H1 (cell line): ENCODE data around the gene RASSF3. TPM values are rescaled to one million over a fixed set of nuclear protein-coding genes. Genes with fewer than 3 reads are reported as not detected.

Source experiments
- CTCF ChIA-PET: fragments of 300-600 bp; sonication (Branson Sonifier 250); formaldehyde crosslinking; loops from one replicate; lab custom pipeline; 2021; ENCODE audit not compliant: partially characterized antibody; lab: Charles Lee
- POLR2A ChIA-PET: fragments of 300-600 bp; sonication (Branson Sonifier 250); formaldehyde crosslinking; loops from one replicate; lab custom pipeline; 2021; ENCODE audit warnings: inconsistent platforms; ENCODE audit not compliant: partially characterized antibody; lab: Charles Lee
- DNase-seq, 2 experiments: peaks; one replicate each; pipeline versions ENCODE4 v3.0.0 to v3.0.0-alpha.2; 2010 to 2022; ENCODE audit warnings: low spot score in 2 of 2, low read depth in 1 of 2, mixed read lengths in 1 of 2
- FAIRE-seq: peaks from 2 replicates; lab custom pipeline; 2011; peaks lifted over from hg19 to GRCh38; lab: Jason Lieb, UNC
- H2AFZ ChIP-seq: 2 replicates; pipeline ENCODE4 v1.8.1; 2012; ENCODE audit warnings: low read length, inconsistent platforms
- H2AK5ac ChIP-seq: 2 replicates; pipeline ENCODE4 v1.6.1; 2013; ENCODE audit warnings: low read depth, low read length
- H2BK120ac ChIP-seq: replicated peaks from 2 replicates; pipeline ENCODE3; 2013; ENCODE audit warnings: low read depth, low read length, inconsistent platforms
- H2BK12ac ChIP-seq: 2 replicates; pipeline ENCODE4 v1.6.1; 2013; ENCODE audit warnings: low read depth, low read length
- H2BK15ac ChIP-seq: 2 replicates; pipeline ENCODE4 v1.6.1; 2013; ENCODE audit warnings: low read length
- H2BK20ac ChIP-seq: 2 replicates; pipeline ENCODE4 v1.6.1; 2013; ENCODE audit warnings: low read length
- H2BK5ac ChIP-seq: 2 replicates; pipeline ENCODE4 v1.6.1; 2013; ENCODE audit warnings: low read depth, low read length
- H3K14ac ChIP-seq: 2 replicates; pipeline ENCODE4 v1.6.1; 2013; ENCODE audit warnings: inconsistent platforms; ENCODE audit not compliant: insufficient read length
- H3K18ac ChIP-seq: 2 replicates; pipeline ENCODE4 v1.6.1; 2013; ENCODE audit warnings: low read length; ENCODE audit errors: extremely low read depth
- H3K23ac ChIP-seq: 2 replicates; pipeline ENCODE4 v1.6.1; 2013; ENCODE audit warnings: inconsistent platforms; ENCODE audit not compliant: insufficient read length
- H3K23me2 ChIP-seq: 2 replicates; pipeline ENCODE4 v1.6.1; 2013; ENCODE audit warnings: low read depth, low read length
- H3K27ac ChIP-seq: 2 replicates; pipeline ENCODE4 v1.6.1; 2011; ENCODE audit warnings: low read depth, low read length, inconsistent platforms
- H3K27me3 ChIP-seq, 4 experiments: replicated peaks in 1 of 4; 1 replicate in 1 of 4; 2 replicates in 3 of 4; pipeline versions ENCODE4 v1.6.1 to v1.8.1; 2011 to 2013; ENCODE audit warnings: low read length in 3 of 4, mild to moderate bottlenecking in 3 of 4, inconsistent platforms in 2 of 4, mixed read lengths in 2 of 4, moderate library complexity in 1 of 4; ENCODE audit not compliant: control insufficient read depth in 3 of 4, insufficient read depth in 3 of 4; ENCODE audit errors: extremely low read depth in 1 of 4
- H3K36me3 ChIP-seq, 4 experiments: 2 replicates each; pipeline versions ENCODE4 v1.6.1 to v1.8.1; 2011 to 2013; ENCODE audit warnings: mild to moderate bottlenecking in 4 of 4, low read length in 3 of 4, moderate library complexity in 2 of 4, control low read depth in 1 of 4, inconsistent platforms in 1 of 4; ENCODE audit not compliant: insufficient read depth in 4 of 4, control insufficient read depth in 2 of 4
- H3K4ac ChIP-seq: replicated peaks from 2 replicates; pipeline ENCODE3; 2013; ENCODE audit warnings: low read length, low read depth, mixed read lengths, inconsistent platforms; ENCODE audit not compliant: insufficient read length
- H3K4me1 ChIP-seq, 4 experiments: replicated peaks in 1 of 4; 1 replicate in 1 of 4; 2 replicates in 3 of 4; pipeline versions ENCODE4 v1.6.1 to v1.8.1; 2011 to 2013; ENCODE audit warnings: low read length in 3 of 4, inconsistent platforms in 2 of 4, mixed read lengths in 1 of 4; ENCODE audit not compliant: insufficient read depth in 4 of 4, control insufficient read depth in 3 of 4
- H3K4me2 ChIP-seq, 2 experiments: 2 replicates each; pipeline versions ENCODE4 v1.6.1 to v1.8.1; 2011 to 2013; ENCODE audit warnings: low read depth in 2 of 2, low read length in 2 of 2, control low read depth in 1 of 2, inconsistent platforms in 1 of 2, mild to moderate bottlenecking in 1 of 2; ENCODE audit not compliant: insufficient read depth in 1 of 2
- H3K4me3 ChIP-seq, 4 experiments: fragments of 200-600, 300-600 bp in 1 of 4; sonication (generic), shearing (Covaris generic), sonication (Bioruptor Twin) in 1 of 4; 2 replicates each; pipeline versions ENCODE4 v1.5.1 to v1.8.1; 2011 to 2016; ENCODE audit warnings: low read length in 4 of 4, low read depth in 3 of 4, control low read depth in 2 of 4, inconsistent platforms in 2 of 4, mild to moderate bottlenecking in 2 of 4, mixed read lengths in 1 of 4, moderate library complexity in 1 of 4; ENCODE audit not compliant: insufficient read depth in 2 of 4; ENCODE audit errors: extremely low read depth in 1 of 4
- H3K56ac ChIP-seq: replicated peaks from 2 replicates; pipeline ENCODE3; 2013; ENCODE audit warnings: low read depth, mild to moderate bottlenecking, mixed read lengths, low read length, inconsistent platforms; ENCODE audit not compliant: insufficient read length
- H3K79me1 ChIP-seq: 2 replicates; pipeline ENCODE4 v1.6.1; 2013; ENCODE audit warnings: low read depth, low read length, control low read depth
- H3K79me2 ChIP-seq, 2 experiments: 2 replicates each; pipeline versions ENCODE4 v1.6.1 to v1.8.1; 2012 to 2013; ENCODE audit warnings: low read length in 2 of 2, mild to moderate bottlenecking in 2 of 2, inconsistent platforms in 1 of 2; ENCODE audit not compliant: insufficient read depth in 2 of 2, control insufficient read depth in 1 of 2
- H3K9ac ChIP-seq, 4 experiments: replicated peaks in 1 of 4; 1 replicate in 1 of 4; 2 replicates in 3 of 4; pipeline versions ENCODE4 v1.6.1 to v1.8.1; 2011 to 2013; ENCODE audit warnings: low read depth in 3 of 4, low read length in 3 of 4, control low read depth in 2 of 4, mild to moderate bottlenecking in 2 of 4, moderate library complexity in 2 of 4, inconsistent platforms in 1 of 4; ENCODE audit errors: extremely low read depth in 1 of 4
- H3K9me3 ChIP-seq, 2 experiments: 2 replicates each; pipeline versions ENCODE4 v1.6.1 to v1.8.1; 2012 to 2013; ENCODE audit warnings: mild to moderate bottlenecking in 2 of 2, moderate library complexity in 2 of 2, control low read depth in 1 of 2, inconsistent platforms in 1 of 2, low read depth in 1 of 2, low read length in 1 of 2, mixed read lengths in 1 of 2; ENCODE audit not compliant: insufficient read depth in 2 of 2
- H4K20me1 ChIP-seq, 2 experiments: replicated peaks in 1 of 2; 2 replicates each; pipeline versions ENCODE3 to v1.8.1; 2011 to 2013; ENCODE audit warnings: inconsistent platforms in 2 of 2, low read length in 2 of 2, mild to moderate bottlenecking in 1 of 2; ENCODE audit not compliant: insufficient read depth in 2 of 2, control insufficient read depth in 1 of 2
- H4K5ac ChIP-seq: 2 replicates; pipeline ENCODE4 v1.6.1; 2013; ENCODE audit warnings: low read length, low read depth, mixed read lengths, inconsistent platforms; ENCODE audit not compliant: insufficient read length
- H4K8ac ChIP-seq: 2 replicates; pipeline ENCODE4 v1.8.0; 2013; ENCODE audit warnings: mild to moderate bottlenecking, moderate library complexity, low read length, inconsistent platforms; ENCODE audit not compliant: insufficient read depth; ENCODE audit errors: extremely low read depth
- H4K91ac ChIP-seq: replicated peaks from 2 replicates; pipeline ENCODE3; 2013; ENCODE audit warnings: low read length, mixed read lengths, inconsistent platforms; ENCODE audit not compliant: insufficient read length
- NANOG ChIP-seq: IDR thresholded peaks from 2 replicates; pipeline ENCODE4 v1.6.1; 2011; ENCODE audit warnings: low read length, low read depth, mild to moderate bottlenecking, inconsistent platforms; ENCODE audit not compliant: insufficient read depth, poor library complexity, severe bottlenecking
- POLR2A ChIP-seq, 2 experiments: IDR thresholded peaks; 1 replicate in 1 of 2; 2 replicates in 1 of 2; pipeline ENCODE4 v1.6.1; 2011; ENCODE audit warnings: low read depth in 2 of 2, low read length in 2 of 2, mild to moderate bottlenecking in 2 of 2; ENCODE audit errors: control extremely low read depth in 1 of 2
- RBBP5 ChIP-seq: IDR thresholded peaks from 2 replicates; pipeline ENCODE4 v1.7.1; 2012; ENCODE audit warnings: low read depth, mild to moderate bottlenecking, inconsistent platforms, low read length, moderate library complexity, borderline replicate concordance
- SP2 ChIP-seq: IDR thresholded peaks from 2 replicates; pipeline ENCODE4 v1.6.1; 2012; ENCODE audit warnings: mild to moderate bottlenecking, low read length, inconsistent platforms
- WGBS, 2 experiments: shearing (Covaris generic) in 1 of 2; methylation state at CpG; one replicate each; pipeline versions ENCODE4 v1.1.6 to v1.1.7; 2013 to 2015; ENCODE audit warnings: low lambda C conversion rate in 2 of 2, mixed read lengths in 2 of 2, inconsistent platforms in 1 of 2, low coverage in 1 of 2, missing lambda C conversion rate in 1 of 2; ENCODE audit not compliant: insufficient replicate concordance in 2 of 2, insufficient coverage in 1 of 2, insufficient read length in 1 of 2; ENCODE audit errors: extremely low coverage in 1 of 2, missing lambda C conversion rate in 1 of 2; 5-methylcytosine and 5-hydroxymethylcytosine counted together
- polyA plus RNA-seq, 7 experiments: library from polyadenylated mRNA; depleted of rRNA in 3 of 7; stranded (reverse) in 5 of 7; unstranded in 2 of 7; fragments of >200 nt in 5 of 7; fragments of 200-250 nt in 2 of 7; gene quantifications; 1 replicate in 5 of 7; 2 replicates in 1 of 7; 4 replicates in 1 of 7; pipeline versions ENCODE4 v1.2.1 to v1.2.3, GENCODE V29; 2011 to 2013; ENCODE audit warnings: missing spikeins in 2 of 7, mixed read lengths in 2 of 7
- total RNA-seq: library from RNA; stranded (reverse); fragmentation: NEBNext Ultra II Directional; extraction: Animal tissue kit (Norgen Biotek cat#: 25700); gene quantifications from 2 replicates; pipeline ENCODE4 v1.2.1, GENCODE V29; 2021

Gene RASSF3
- total and polyA plus RNA-seq, 2 of the 8 experiments (the other 6 are each of a cell fraction or from before 2014, with no cell fraction given), result 19.1 to 64.3 TPM

DNA sequence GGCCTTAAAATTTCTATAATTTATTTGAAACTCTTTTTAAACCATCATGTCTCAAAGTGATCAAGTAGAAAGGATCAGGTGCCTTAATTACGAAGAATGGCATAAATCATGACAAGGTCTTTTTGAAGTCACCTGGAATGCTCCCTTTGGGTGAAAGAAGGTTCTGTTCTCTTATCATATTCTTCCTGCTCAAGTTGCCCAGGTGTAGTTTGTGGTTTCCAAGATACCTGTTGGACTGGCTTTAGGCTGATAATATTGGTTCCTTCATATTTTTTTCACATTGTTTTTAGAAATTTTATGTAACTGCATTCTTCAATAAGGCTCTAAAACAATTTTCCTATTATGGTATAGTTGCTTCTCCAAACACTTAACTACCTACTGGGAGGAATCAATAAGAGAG, 29.2 kb downstream of the RASSF3 start:
- Histone ChIP-seq H2BK15ac (no peak overlapping the region), H2AK5ac (no peak overlapping the region), H4K8ac (no peak overlapping the region), H3K79me2 (peaks cover 2 to 81% of the 10 kb centered on the region in 2 experiments; a peak in 3 of 4 replicates), H4K5ac (no peak overlapping the region), H3K9ac (no peak overlapping the region), H4K20me1 (peaks cover 0 to 4% of the 10 kb centered on the region in 2 experiments), H3K79me1 (peaks cover 7% of the 10 kb centered on the region; the same call in 1 of the 2 replicates), H2BK12ac (no peak overlapping the region), H3K27me3 (no peaks in the 10 kb centered on the region), H3K27ac (no peak overlapping the region), H2AFZ (no peak overlapping the region), H3K4me2 (no peak overlapping the region), H3K14ac (no peak overlapping the region), H3K4ac (no peak overlapping the region), H3K23ac (no peak overlapping the region), H2BK20ac (no peak overlapping the region), H3K36me3 (no peaks in the 10 kb centered on the region; a peak in 1 of 8 replicates), H3K4me3 (no peak overlapping the region), H3K23me2 (peaks cover 3% of the 10 kb centered on the region), H3K56ac (no peak overlapping the region), H2BK5ac (no peak overlapping the region), H2BK120ac (no peak overlapping the region), H3K18ac (no peak overlapping the region), H3K4me1 (peaks cover 0 to 8% (median 4%) of the 10 kb centered on the region in 4 experiments; a peak in 3 of 7 replicates), H4K91ac (no peak overlapping the region), H3K9me3 (no peaks in the 10 kb centered on the region)
- 86% methylated on average over 1 of the region's 1 CpG; no CpG with 5 or more reads in 1 of the 2 experiments for WGBS, 2 experiments
- ChIA-PET CTCF (interaction anchor here (0.5 kb wide), 1 partner anchor 322 kb away, joined by 3 read pairs; no protein-coding TSS in a partner anchor), POLR2A (interaction anchor here (1.3 kb wide), 1 partner anchor 22 kb away, joined by 4 read pairs; no protein-coding TSS in a partner anchor)
- no peak for TF ChIP-seq NANOG
- TF ChIP-seq SP2, result no peak
- TF ChIP-seq RBBP5, result no peak
- TF ChIP-seq POLR2A (IDR thresholded peaks at IDR 0.05; ENCODE audit: control extremely low read depth in 1 of 2, low read depth in 2 of 2, low read length in 2 of 2), result no peak
- DNase-seq (no peak), FAIRE-seq (no peak)
